ENCODE data around the gene RHOF. TPM values are rescaled to one million over a fixed set of nuclear protein-coding genes. Genes with fewer than 3 reads are reported as not detected.

RHOF gene
- total and polyA plus RNA-seq, 2 of the 13 experiments (the other 11 are each of a cell fraction or from before 2014, with no cell fraction given): 14.6 to 32.2 TPM

- TF ChIP-seq KIAA2018 (CRISPR knock-in tag; IDR thresholded peaks at IDR 0.05; ENCODE audit: borderline replicate concordance) (no peak), AFF4 (CRISPR knock-in tag; IDR thresholded peaks at IDR 0.05) (0 out of 2 replicates have a peak, but pooled peaks have one; percentile 22), KDM5A (IDR thresholded peaks at IDR 0.05; ENCODE audit: borderline replicate concordance, low read length) (peak; percentile 36; the same call in 1 of the 2 replicates), MEIS2 (CRISPR knock-in tag; IDR thresholded peaks at IDR 0.05) (no peak), KLF9 (CRISPR knock-in tag; IDR thresholded peaks at IDR 0.05; ENCODE audit: low read depth) (no peak), MXI1 (IDR thresholded peaks at IDR 0.05; ENCODE audit: borderline replicate concordance, low read depth, low read length) (peak; percentile 9; the same call in 1 of the 3 replicates), ZNF232 (CRISPR knock-in tag; IDR thresholded peaks at IDR 0.05; ENCODE audit: borderline replicate concordance) (no peak), POLR2AphosphoS5 (IDR thresholded peaks at IDR 0.05; ENCODE audit: low read depth, low read length) (no peak), ATF5 (CRISPR knock-in tag; IDR thresholded peaks at IDR 0.05; ENCODE audit: low read depth) (no peak), HMG20A (CRISPR knock-in tag; IDR thresholded peaks at IDR 0.05; ENCODE audit: borderline replicate concordance) (no peak), ESRRA (CRISPR knock-in tag; IDR thresholded peaks at IDR 0.05; ENCODE audit: low read depth) (no peak), PHF8 (CRISPR knock-in tag; IDR thresholded peaks at IDR 0.05) (peak; percentile 18; the same call in 1 of the 2 replicates), ZEB1 (IDR thresholded peaks at IDR 0.05; ENCODE audit: insufficient replicate concordance, low read depth) (no peak), GRHL1 (CRISPR knock-in tag; conservative IDR thresholded peaks at IDR 0.05) (no peak), SETDB1 (CRISPR knock-in tag; IDR thresholded peaks at IDR 0.05; ENCODE audit: borderline replicate concordance) (no peak), KDM3A (CRISPR knock-in tag; IDR thresholded peaks at IDR 0.05; ENCODE audit: low read depth) (no peak)
Observed at GRCh38 chr12:121812320-121812871, 18.9 kb upstream of the RHOF start (continued).

Measured in HepG2 (cell line).